GM18858 (cell line): ENCODE measurements around the gene LPAR6.

Experiments used
- ATAC-seq: cut with Tn5 transposase; IDR thresholded peaks from one replicate; pipeline ENCODE4 v1.9.1; 2021; ENCODE audit not compliant: unreplicated experiment

Gene LPAR6

GRCh38 chr13:48377857-48378256, 35.1 kb downstream of the LPAR6 start:
- no peak for ATAC-seq

DNA sequence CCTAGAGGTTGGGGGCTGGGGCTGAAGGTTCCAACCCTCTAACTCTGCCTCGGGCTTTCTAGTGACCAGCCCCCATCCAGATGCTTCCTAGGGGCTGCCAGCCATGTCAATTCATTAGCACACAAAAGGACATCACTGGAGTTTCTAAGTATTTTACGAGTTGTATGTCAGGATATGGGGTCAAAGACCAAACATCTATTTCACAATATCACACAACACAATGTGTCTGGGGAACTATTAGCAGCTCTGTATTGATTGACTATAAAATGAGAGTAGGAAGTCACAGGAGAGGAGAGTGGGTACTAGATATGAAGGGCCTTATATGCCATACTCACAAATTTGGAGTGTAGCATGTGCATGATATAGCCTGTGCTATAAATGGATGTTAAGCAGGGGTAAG, 42.1 kb downstream of the LPAR6 start:
- no peak for ATAC-seq

GRCh38 chr13:48369988-48370387, 42.9 kb downstream of the LPAR6 start:
- no peak for ATAC-seq
